CD4-positive, alpha-beta T cell treated with Interferon alpha-2 for 1 hour (primary cell): ENCODE measurements around the gene NCKAP5.

Experiments
- DNase-seq, 2 donors: peaks; one replicate each; pipeline ENCODE4 v3.0.0-alpha.2; 2020 to 2022

The NCKAP5 gene

DNA sequence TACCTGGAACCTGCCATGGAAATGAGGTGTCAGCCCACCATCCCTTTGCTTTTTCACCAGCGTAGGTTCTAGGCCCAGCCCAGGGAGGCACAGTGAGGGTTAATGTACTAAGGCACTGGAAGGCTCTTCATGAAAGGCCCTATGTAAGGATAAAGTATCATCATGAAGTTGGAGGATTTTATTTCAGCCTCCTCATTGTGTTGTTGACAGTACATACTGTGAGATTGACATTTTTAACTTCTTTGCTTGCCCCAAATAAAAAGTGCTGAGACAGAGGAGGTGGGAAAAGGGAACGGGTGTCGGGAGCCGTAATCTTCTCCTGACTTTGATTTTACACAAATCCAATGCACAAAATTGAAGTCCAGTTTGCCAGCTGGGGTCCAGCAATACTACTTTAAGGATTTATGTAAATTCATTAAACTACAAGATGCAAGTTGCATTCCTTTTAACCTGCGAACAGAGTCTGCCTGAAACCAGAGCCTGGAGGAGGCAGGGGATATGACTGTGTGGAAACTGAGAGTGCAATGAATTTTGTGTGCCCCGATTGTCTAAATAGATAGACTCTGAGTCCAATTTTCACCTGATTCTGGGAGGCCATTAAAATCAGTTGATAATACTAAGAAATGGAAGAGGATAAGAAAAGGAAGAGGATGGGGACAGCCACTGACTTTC, 5.4 kb upstream of the NCKAP5 start:
- no peak for DNase-seq

DNA sequence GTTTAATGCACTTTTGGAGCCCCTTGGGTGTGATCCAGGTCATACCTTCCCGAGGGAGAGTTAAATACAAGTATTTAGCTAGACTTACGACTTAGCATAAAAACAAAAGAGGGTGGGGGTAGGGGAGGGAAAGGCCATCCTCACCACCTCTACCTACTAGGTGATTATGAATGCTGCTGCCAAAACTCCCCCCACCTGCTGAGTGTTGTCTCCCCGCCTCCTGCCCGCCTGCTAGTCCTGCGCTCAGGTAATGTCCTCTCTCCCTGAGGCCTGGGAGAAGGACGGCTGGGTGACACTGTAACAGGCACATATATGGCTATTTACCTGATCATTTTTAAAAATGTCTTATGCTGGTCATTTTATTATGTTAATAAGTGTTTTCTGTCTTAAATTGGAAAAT, 3.0 kb upstream of the NCKAP5 start:
- no peak for DNase-seq

DNA sequence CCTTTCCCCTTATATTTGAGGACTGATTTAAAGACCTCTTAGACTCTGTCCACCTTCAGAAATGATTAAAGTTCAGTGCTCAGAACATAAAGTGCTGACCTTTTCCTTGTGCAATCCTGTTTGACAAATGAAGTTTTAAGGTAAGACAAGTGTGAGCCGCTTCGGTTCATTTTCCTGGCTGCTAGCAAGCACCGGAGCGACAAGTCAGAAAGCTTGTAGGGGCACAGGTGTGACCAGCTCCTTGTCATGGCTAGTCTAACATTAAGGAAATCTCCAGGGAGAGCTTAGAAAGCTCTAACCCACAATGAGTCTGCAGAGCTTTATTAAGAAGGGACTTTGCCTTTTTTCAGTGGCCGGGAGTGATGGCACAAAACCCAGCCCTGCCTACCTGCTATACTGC, 2.3 kb upstream of the NCKAP5 start:
- no peak for DNase-seq

DNA sequence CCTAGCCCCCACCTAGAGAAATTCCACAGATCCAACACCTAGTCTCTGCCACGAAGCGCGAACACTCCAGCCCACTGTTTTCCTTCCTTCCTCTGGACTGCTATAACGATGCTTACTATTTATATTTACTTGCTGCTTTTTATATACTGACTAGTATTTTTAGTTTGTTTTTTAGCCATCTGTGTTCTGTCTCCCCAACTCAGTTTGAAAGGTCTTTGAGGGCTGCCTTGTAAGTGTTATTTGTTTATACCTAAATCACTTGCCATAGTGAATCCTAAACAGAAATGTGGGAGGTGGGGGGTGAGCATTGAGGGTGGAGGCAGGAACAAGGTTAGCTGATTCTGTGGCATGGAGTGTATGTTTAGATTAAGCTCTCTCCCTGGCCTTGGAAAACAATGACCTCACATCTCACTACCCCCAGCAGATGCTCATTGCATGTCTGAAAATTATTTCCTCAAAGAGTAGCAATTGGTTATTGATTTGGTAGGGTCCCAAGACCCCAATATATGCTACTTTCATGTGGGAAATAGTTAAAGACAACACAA, 1.1 kb upstream of the NCKAP5 start:
- DNase-seq = no peak

DNA sequence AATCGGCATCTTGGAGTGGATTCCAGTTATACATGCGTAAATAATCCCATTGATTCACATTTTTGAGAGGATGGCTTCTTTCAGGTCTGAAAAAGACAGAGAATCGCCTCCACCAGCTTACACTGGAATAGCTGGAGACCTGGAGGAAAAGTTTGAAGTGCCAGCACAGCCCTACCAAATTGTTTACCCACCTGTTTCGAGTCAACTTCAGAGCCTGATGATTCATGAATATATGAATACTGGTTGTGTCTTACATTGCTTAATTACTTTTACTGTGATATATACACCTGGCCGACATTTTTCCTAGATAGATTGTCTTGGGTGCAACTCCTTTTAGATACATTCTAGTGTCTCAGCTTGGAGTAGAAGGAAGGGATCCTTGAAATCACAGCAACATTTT, 335 bp upstream of the NCKAP5 start:
- no peak for DNase-seq

DNA sequence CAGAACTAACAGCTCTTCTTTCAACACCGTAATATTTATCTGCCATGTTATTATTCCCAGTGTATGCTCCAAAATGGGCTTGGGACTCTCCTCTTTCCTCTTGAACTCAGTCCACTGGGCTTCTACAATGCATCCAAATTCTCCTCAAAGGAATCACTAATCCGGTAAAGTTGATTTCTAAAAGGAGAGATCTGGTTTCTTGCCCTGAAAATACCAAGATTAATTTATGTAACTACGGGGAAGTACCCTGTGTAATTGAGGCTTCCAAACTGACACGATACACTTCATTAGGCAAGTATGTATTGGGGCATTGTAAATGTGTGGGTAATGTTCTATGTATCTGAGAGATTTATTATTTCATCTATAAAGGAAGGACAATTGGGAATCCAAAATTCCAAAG, 5.7 kb downstream of the NCKAP5 start:
- no peak for DNase-seq

DNA sequence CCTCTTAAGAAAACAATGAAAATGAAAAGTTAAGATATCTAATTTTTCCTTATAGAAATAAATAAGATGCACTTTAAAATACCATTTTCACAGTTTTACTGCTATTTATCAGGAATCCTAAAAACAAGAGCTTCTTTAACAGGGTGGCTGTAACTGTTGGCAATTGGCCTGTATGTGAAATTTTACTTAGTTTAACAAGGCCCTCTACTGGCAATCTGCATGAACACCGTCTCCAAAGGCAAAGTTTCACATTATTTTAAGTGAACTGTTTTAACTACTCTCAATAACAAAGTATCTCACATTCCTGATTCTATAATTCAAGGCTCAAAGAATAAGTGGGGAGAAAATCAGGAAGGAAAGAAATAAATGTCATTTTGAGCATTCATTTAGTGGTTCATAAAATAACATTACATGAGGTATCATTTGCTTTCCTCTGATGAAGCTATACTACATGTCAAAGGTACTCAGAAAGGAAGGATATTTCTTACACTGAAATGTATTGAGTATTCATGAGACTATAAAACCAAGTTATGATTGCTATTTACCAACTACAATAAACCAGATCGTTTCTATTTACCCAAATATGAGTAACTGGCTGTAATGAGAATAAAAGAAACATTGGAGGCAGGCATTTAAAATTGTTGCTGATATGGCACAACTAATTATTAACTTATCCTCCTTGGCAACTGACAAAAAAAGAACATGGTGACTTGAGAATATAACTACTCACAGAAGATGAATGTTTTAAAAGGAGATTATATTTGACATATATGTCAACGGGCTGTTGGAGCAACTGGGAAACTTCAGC, 7.0 kb downstream of the NCKAP5 start:
- DNase-seq = no peak

DNA sequence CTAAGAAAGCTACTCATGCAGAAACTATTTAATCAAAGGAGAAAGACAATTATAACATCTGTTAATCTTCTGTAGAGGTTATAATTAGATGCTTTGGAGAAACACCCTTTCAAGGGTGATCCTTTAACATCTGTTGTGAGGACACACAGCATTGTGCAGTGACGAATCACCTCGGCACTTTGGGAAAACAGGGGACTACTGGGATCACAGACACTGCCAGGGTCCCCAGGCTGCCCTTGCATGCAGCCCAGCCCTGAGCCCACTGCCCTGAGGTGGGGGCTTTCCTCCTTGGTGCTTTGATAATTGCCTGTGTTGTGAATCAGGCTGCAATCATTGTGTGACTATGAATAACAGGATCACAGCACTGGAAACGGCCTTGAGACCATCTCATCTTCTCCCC, 10.6 kb downstream of the NCKAP5 start:
- DNase-seq = no peak

DNA sequence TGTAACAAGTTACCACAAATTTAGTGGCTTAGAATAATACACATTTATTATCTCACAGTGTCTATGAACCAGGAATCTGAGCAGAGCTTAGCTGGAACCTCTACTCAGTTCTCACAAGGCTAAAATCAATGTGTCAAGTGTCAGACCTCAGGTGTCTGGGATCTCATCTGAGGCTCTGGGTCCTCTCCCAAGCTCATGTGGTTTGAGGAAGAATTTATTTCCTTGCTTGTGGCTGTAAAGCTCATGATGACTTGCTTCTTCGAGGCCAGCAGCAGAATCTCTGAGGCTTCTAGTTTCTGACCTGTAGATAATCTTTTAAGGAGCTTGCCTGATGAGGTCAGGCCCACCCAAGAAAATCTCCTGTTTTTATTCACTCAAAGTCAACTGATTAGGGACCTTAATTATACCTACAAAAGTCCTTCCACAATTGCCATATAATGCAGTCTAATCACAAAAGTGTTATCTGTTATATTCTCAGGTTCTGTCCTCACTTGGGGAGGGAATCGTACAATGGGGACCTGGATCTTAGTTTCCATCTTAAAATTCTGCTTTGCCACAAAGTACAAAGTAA, 14.3 kb downstream of the NCKAP5 start:
- DNase-seq = no peak

DNA sequence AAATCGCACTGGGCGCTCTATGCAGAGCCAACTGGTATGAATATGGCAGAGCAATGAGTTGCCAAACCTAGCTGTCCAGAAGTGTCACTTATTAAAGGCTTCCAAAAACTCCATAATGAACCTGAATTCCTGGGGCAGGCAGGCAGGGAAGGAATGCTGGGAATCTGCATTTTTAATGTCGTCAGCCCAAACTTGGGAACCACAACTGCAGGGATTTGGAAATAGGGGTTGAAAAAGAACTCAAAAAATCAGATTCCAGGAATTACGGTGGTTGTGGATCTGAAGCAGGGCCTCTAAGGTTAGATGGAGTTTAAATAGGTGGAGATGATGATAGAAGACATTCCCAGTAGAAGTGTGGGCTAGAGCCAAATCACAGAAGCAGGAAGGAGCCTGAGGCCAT, 15.0 kb downstream of the NCKAP5 start:
- no peak for DNase-seq

DNA sequence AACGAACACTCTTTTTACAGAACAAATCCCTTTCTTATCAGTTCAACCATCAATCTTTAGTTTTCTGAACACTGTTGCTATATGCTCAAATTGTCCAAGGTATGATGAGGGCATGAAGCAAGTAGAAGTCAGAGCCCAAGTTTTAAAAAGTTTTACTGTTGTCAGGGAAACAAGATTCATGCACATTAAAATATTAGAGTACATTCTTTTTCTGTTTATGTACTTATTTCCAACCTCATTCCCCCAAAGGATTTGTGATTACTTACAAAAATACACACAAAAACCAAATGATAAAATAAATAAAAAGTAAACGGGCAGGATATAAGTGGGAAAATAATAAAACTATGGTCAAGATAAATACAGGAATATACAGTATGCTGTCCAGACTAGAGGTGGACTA, 15.4 kb downstream of the NCKAP5 start:
- no peak for DNase-seq

DNA sequence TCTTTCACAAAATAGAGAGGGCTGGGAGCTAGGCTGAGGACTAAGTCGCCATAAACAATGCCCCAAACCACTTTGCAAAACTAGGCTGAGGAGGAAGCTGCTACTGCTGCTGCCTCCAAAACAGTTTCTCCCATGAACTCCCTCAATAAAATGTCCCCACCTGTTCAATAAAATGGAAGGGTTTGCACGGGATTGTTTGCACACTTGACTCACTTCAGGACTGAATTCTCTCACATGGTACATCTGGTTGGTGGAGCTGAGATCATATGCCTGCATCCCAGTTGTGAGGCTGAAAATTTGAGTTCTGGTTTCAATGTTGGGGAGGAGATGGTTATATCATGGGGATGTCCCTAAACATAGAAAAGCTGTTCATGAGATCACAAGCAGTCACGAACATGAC, 26.5 kb downstream of the NCKAP5 start:
- no peak for DNase-seq

DNA sequence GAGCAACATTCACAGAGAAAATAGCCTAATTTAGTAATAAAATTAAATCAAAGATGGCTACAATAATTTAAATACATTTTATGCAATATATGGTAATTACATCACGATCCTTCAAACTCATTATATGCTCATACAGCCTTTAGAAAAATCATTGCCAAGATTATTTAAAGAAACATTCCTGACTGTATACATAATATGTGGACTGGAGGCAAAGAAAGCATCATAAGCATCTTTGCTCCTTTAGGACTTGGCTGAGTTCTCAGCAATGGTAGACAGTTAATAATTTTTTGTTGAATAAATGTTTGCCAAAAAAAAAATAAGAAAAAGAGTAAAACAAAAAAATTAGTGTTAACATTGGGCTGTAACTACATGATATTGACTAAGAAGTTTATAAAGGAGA, 26.9 kb downstream of the NCKAP5 start:
- DNase-seq = no peak

DNA sequence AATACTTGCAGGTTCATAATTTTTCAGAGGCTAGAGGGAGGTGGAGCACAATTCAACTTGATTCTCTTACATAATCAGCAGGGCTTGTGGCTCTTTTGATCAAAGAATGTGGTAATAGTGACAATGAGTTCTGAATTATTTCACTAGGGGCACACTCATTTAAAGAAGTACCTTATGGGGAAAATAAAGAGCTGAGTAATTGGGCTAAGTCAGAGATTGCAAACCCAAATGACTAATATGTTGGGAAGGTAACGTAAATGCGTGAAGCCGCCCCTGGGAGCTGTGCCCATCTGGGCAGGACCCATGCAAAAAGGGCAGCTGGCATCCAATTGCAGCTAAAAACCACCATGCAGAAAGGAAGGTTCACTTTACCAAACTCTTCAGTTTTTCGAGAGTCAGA, 35.3 kb downstream of the NCKAP5 start:
- DNase-seq = no peak

DNA sequence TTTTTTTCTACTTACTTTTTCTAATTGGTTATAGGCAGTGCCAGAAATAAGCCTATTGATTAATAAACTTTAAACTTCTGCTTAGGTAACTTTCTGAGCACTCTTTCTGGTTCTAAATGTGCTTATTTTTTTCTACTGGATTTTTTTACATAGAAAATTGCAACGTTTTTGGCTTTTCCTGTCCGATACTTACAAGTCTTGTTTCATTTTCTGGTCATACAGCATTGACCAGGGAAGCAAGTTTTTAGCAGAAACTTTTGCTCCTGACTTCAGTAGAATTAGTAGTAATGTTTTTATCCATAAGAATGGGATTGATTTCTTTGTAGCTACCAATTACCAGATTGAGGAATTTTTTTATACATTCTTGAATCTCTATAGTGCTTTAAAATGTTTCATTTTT, 36.9 kb downstream of the NCKAP5 start:
- no peak for DNase-seq

DNA sequence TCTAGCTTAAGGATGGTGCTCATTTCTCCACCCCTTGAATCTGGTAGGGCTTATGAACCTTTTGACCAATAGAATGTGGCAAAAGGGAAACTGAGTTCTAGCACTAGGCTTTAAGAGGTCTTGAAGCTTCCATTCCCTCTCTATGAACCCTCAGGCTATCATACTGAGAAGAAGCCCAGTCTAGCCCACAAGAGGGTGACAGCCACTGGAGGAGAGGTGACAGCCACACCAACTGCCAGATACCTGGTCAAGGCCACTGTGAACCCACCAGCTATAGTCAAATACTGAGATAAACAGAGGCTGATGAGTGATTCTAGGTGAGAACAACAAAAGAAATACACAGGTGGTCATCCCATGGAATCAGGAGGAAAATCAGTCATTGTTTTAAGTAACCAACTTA, 37.6 kb downstream of the NCKAP5 start:
- DNase-seq = no peak

DNA sequence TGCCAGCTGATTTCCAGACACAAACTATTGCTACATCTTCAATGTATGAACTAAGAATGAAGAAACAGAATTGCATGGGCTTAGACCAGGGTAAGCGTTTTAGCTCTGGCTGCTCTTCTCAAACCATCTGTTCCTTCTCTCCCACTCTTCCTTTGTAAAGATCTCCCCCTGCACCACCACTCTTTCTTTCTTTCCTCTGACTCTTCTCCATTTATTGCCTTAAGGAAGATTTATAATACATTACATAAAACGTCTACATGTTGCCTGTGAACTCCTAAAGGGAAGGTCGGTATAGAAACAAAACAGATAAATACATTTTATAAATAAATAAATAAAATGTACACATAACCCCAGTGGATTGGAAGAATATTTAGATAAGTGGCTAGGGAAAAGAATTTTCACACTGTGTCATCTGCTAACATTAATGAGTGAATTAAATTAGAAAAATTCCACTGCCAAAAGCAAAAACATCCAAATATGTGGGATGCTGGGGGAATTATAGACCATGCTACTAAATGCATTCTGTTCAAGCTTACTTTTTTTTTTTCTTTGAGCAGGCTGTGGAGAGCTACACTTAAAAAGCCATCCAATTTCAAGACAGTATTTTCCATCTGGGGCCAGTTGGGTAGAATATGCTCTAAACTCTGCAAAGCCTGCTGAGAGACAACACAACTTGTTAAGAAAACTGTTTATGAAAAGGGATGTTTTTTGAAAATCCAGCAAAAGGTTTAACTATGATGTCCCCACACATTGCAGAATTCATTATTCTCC, 41.5 kb downstream of the NCKAP5 start:
- DNase-seq = no peak

DNA sequence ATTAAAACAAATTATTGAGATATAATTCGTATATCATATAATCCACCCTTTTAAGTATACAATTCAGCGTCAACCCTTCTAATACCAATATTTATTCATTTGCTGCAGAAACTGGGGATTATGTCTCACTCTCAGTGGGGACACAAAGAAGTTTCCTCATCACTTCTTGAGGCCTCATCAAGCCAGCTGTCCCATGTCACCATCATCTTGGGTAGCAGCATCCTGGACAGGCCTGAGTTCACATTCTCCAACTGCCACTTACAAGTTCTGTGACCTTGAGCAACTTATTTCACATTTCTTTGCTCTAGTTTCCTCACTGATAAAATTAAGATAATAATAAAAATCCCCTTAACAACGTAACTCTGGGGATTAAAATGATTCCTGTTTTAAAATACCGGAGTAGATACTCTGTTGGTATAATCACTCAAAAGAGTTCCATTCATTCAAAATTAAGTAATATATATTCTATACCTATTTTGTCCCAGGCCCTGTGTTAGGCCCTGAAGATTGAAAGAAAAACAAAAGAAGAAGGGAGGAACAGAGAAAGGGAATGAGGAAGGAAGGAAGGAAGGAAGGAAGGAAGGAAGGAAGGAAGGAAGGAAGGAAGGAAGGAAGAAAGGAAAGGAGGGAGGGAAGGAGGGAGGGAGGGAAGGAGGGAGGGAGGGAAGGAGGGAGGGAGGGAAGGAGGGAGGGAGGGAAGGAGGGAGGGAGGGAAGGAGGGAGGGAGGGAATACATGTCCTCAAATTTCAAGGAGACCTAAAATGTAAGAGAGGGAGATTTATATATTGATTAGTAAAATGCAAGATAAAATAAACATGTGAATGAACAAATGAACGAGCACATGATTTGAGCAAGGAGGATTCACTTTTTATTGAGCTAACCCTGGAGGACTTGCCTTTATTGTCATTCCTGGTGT, 42.4 kb downstream of the NCKAP5 start:
- no peak for DNase-seq

DNA sequence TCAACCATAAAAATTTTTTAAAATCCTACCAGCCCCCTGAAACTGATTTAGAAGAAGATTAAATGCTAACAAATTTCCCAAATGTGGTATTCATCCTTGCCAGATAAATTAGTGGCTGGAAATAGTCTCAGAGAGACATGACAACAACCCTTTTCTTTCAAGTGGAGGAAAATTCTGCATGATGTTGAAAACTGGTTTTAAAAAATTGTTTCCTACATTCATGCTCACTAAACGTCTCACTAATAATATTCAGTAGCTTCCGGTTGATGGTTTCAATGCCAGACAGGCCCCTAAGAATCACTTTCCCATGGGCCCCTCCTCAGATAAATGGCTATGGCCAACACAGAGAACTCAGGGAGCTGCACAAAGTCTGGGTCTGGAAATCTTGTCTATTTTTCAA, 43.2 kb downstream of the NCKAP5 start:
- no peak for DNase-seq

DNA sequence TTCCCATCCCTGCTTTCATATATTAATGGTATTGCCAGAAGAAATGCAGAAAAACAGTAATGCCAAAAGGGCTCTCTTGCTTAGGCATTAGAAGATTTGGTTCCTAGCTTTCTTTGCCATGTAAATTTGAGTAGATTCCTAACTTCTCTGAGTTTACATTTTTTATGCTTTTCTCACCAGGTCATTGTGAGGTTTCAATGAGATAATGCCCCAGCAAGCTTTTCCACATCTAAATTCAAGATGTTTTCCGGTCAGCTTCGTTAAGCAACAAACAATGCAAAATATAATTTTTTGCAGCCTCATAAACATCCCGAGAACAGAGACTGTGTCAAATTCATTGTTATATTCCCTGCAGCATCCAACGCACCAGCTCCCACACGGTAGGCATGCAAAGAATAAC, 44.9 kb downstream of the NCKAP5 start:
- no peak for DNase-seq

DNA sequence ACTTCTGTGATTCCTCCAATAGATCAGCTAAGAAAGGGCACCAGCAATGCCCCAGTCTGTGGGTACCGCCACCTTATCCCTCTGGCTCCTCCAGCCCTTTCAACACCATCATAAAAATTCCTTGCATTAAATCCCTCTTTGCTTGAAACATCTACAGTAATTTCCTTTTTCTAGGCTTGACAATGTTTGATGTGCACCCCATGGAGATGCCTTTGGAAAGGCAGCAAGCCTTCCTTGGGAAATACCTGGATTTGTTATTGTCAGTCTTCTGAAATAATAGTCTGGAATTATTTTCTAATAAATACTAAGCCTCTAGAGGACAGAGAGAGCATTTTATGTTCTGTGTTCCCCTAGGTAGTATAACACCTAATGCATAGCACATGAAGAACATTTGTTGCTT, 46.1 kb downstream of the NCKAP5 start:
- DNase-seq = no peak

DNA sequence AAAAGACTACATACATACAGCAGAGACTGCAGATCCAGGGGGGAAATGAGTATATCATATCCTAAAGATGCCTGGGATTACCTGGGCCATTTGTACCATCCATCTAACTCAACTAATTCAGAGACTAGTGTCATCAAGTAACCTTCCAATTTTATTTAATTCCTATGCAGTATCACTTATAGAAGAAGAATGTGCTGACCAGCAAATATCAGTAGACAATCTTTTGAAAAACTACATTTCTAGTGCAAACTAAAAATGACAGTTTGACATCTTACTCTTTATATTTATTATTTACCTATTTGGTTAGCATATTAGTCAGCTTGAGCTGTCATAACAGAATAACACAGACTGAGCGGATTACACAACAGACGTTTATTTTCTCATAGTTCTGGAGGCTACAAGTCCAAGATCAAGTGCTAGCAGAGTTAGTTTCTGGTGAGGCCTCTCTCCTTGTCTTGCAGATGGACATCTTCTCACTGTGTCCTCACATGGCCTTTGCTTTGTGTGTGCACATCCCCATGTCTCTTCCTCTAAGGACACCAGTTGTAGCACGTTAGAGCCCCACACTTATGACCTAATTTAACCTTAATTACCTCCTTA, 47.0 kb downstream of the NCKAP5 start:
- no peak for DNase-seq
